Naive thymus-derived CD4-positive, alpha-beta T cell (primary cell): ENCODE data around the gene PAQR5. TPM values are rescaled to one million over a fixed set of nuclear protein-coding genes. Genes with fewer than 3 reads are reported as not detected.

ENCODE experiments used
- ATAC-seq: fragments of 150-1000 bp; cut with Tn5 transposase; 2 replicates; pipeline ENCODE4 v1.10.0; 2021; ENCODE audit warnings: mild to moderate bottlenecking, moderate library complexity
- CTCF ChIA-PET: fragments of 350-600 bp; sonication (Branson Sonifier 250); formaldehyde crosslinking; loops from one replicate; lab custom pipeline; 2021; ENCODE audit warnings: antibody characterized with exemption; lab: Charles Lee
- POLR2A ChIA-PET: fragments of 350-600 bp; sonication (Branson Sonifier 250); formaldehyde crosslinking; loops from one replicate; lab custom pipeline; 2021; ENCODE audit warnings: antibody characterized with exemption, inconsistent platforms; lab: Charles Lee
- DNase-seq, 9 donors: peaks; one replicate each; pipeline versions ENCODE4 v3.0.0 to v3.0.0-alpha.2; 2020 to 2022; ENCODE audit warnings: mixed read lengths in 1 of 9
- H3K27ac ChIP-seq: one replicate; pipeline ENCODE4 v1.7.0; 2013; ENCODE audit warnings: mild to moderate bottlenecking, low read depth, low read length, moderate library complexity
- H3K27me3 ChIP-seq, 2 donors: one replicate each; pipeline ENCODE4 v1.7.0; 2013; ENCODE audit warnings: low read length in 2 of 2, mild to moderate bottlenecking in 2 of 2, moderate library complexity in 2 of 2; ENCODE audit not compliant: control insufficient read depth in 2 of 2, insufficient read depth in 2 of 2
- H3K36me3 ChIP-seq, 3 experiments: 1 replicate in 2 of 3; 2 replicates in 1 of 3; pipeline ENCODE4 v1.7.0; 2013; ENCODE audit warnings: low read length in 3 of 3, mild to moderate bottlenecking in 3 of 3, moderate library complexity in 1 of 3; ENCODE audit not compliant: insufficient read depth in 3 of 3, control insufficient read depth in 2 of 3
- H3K4me1 ChIP-seq, 2 donors: one replicate each; pipeline ENCODE4 v1.7.0; 2013; ENCODE audit warnings: low read length in 2 of 2, mild to moderate bottlenecking in 2 of 2, moderate library complexity in 1 of 2; ENCODE audit not compliant: control insufficient read depth in 2 of 2, insufficient read depth in 2 of 2
- H3K4me3 ChIP-seq: 2 replicates; pipeline ENCODE4 v1.7.0; 2013; ENCODE audit warnings: mild to moderate bottlenecking, low read length
- H3K9me3 ChIP-seq, 3 experiments: 1 replicate in 2 of 3; 2 replicates in 1 of 3; pipeline ENCODE4 v1.7.0; 2013; ENCODE audit warnings: low read length in 3 of 3; ENCODE audit not compliant: control insufficient read depth in 2 of 3
- H3K27ac Mint-ChIP-seq, 9 donors: one replicate each; pipeline ENCODE4 v1.8.0; 2020 to 2022; ENCODE audit warnings: mixed read lengths in 9 of 9, mild to moderate bottlenecking in 8 of 9, moderate library complexity in 5 of 9, inconsistent platforms in 2 of 9
- H3K27me3 Mint-ChIP-seq, 5 donors: one replicate each; pipeline ENCODE4 v1.8.0; 2021 to 2022; ENCODE audit warnings: mixed read lengths in 5 of 5, mild to moderate bottlenecking in 1 of 5
- H3K36me3 Mint-ChIP-seq, 5 donors: one replicate each; pipeline ENCODE4 v1.8.0; 2020 to 2022; ENCODE audit warnings: mixed read lengths in 5 of 5, mild to moderate bottlenecking in 3 of 5, inconsistent platforms in 1 of 5
- H3K4me1 Mint-ChIP-seq, 7 donors: one replicate each; pipeline ENCODE4 v1.8.0; 2020 to 2022; ENCODE audit warnings: mixed read lengths in 7 of 7, mild to moderate bottlenecking in 3 of 7, inconsistent platforms in 1 of 7
- H3K4me3 Mint-ChIP-seq, 10 donors: one replicate each; pipeline ENCODE4 v1.8.0; 2020 to 2022; ENCODE audit warnings: mild to moderate bottlenecking in 10 of 10, mixed read lengths in 10 of 10, moderate library complexity in 6 of 10, inconsistent platforms in 2 of 10
- H3K9me3 Mint-ChIP-seq, 11 donors: one replicate each; pipeline ENCODE4 v1.8.0; 2020 to 2022; ENCODE audit warnings: mixed read lengths in 11 of 11, mild to moderate bottlenecking in 4 of 11, inconsistent platforms in 1 of 11, moderate library complexity in 1 of 11
- intact Hi-C, 2 donors: fragments of 100-400 bp; cut with micrococcal nuclease; formaldehyde crosslinking; loops; one replicate each; pipeline ENCODE4 v1.15.1; 2023
- polyA plus RNA-seq, 2 donors: library from polyadenylated mRNA; unstranded; fragments of 300-500 nt; fragmentation: Illumina TruSeq; gene quantifications; one replicate each; pipeline ENCODE4 v1.2.3, GENCODE V29; 2021
- total RNA-seq, 6 experiments: library from RNA in 5 of 6; stranded (reverse) in 5 of 6; gene quantifications; 1 replicate in 5 of 6; 2 replicates in 1 of 6; pipeline ENCODE4 v1.2.3 and lab custom pipeline; 2021 to 2026

The PAQR5 gene
- total and polyA plus RNA-seq, 7 experiments from 2014 or later, result 0.11 TPM; not detected in 6

- no peak for ATAC-seq
- POLR2A ChIA-PET, result no interaction called here
- H3K4me3 ChIP-seq, result no peak overlapping the region
- H3K36me3 Mint-ChIP-seq, result peaks cover 0 to 12% (median 0%) of the 10 kb centered on the region in 5 donors
- no peaks in the 10 kb centered on the region for H3K9me3 ChIP-seq
- no peak for DNase-seq
- peaks cover 0 to 5% (median 0%) of the 10 kb centered on the region in 7 donors for H3K4me1 Mint-ChIP-seq
- H3K36me3 ChIP-seq, result no peaks in the 10 kb centered on the region
- peaks cover 22 to 53% (median 40%) of the 10 kb centered on the region in 5 donors for H3K27me3 Mint-ChIP-seq
- H3K4me3 Mint-ChIP-seq, result no peak overlapping the region
- H3K27me3 ChIP-seq, result no peaks in the 10 kb centered on the region
- no peak overlapping the region for H3K27ac ChIP-seq
- intact Hi-C loops, result no loop called here
- no peaks in the 10 kb centered on the region for H3K4me1 ChIP-seq
- H3K27ac Mint-ChIP-seq, result no peak overlapping the region
- peaks cover 0 to 7% (median 0%) of the 10 kb centered on the region in 11 donors for H3K9me3 Mint-ChIP-seq
- CTCF ChIA-PET, result no interaction called here
Measured at GRCh38 chr15:69305204-69305931, 6.7 kb downstream of the PAQR5 start.

GRCh38 chr15:69305933-69306568 is 7.3 kb downstream of the PAQR5 start:
- no peak overlapping the region for H3K27ac Mint-ChIP-seq
- no peaks in the 10 kb centered on the region for H3K27me3 ChIP-seq
- ChIA-PET CTCF (no interaction called here), POLR2A (no interaction called here)
- H3K9me3 ChIP-seq, result no peaks in the 10 kb centered on the region
- H3K27ac ChIP-seq, result no peak overlapping the region
- H3K4me1 Mint-ChIP-seq, result peaks cover 0 to 5% (median 0%) of the 10 kb centered on the region in 7 donors
- intact Hi-C loops, result no loop called here
- peaks cover 0 to 7% (median 0%) of the 10 kb centered on the region in 11 donors for H3K9me3 Mint-ChIP-seq
- no peak overlapping the region for H3K4me3 ChIP-seq
- no peak overlapping the region for H3K4me3 Mint-ChIP-seq
- peaks cover 20 to 46% (median 33%) of the 10 kb centered on the region in 5 donors for H3K27me3 Mint-ChIP-seq
- no peaks in the 10 kb centered on the region for H3K36me3 ChIP-seq
- ATAC-seq, result no peak
- peaks cover 0 to 12% (median 0%) of the 10 kb centered on the region in 5 donors for H3K36me3 Mint-ChIP-seq
- DNase-seq, result no peak
- H3K4me1 ChIP-seq, result no peaks in the 10 kb centered on the region

- CTCF ChIA-PET, result no interaction called here
Measured at GRCh38 chr15:69307939-69308338, 9.2 kb downstream of the PAQR5 start.

GRCh38 chr15:69308949-69309348 is 10.2 kb downstream of the PAQR5 start:
- H3K9me3 Mint-ChIP-seq, result peaks cover 0 to 5% (median 0%) of the 10 kb centered on the region in 11 donors
- no peak overlapping the region for H3K4me3 ChIP-seq
- ChIA-PET POLR2A (no interaction called here), CTCF (interaction anchor here (0.6 kb wide), 1 partner anchor 1760 kb away, joined by 3 read pairs; no protein-coding TSS in a partner anchor)
- intact Hi-C loops, result no loop called here
- H3K27ac Mint-ChIP-seq, result no peak overlapping the region
- no peaks in the 10 kb centered on the region for H3K27me3 ChIP-seq
- H3K9me3 ChIP-seq, result no peaks in the 10 kb centered on the region
- peaks cover 0 to 8% (median 0%) of the 10 kb centered on the region in 5 donors for H3K36me3 Mint-ChIP-seq
- H3K4me1 Mint-ChIP-seq, result peaks cover 0 to 4% (median 0%) of the 10 kb centered on the region in 7 donors
- H3K36me3 ChIP-seq, result no peaks in the 10 kb centered on the region
- H3K27ac ChIP-seq, result no peak overlapping the region
- H3K4me3 Mint-ChIP-seq, result no peak overlapping the region
- DNase-seq (no peak), ATAC-seq (no peak)
- H3K27me3 Mint-ChIP-seq, result peaks cover 2 to 24% (median 12%) of the 10 kb centered on the region in 5 donors
- no peaks in the 10 kb centered on the region for H3K4me1 ChIP-seq

More at GRCh38 chr15:69307939-69308338, 9.2 kb downstream of the PAQR5 start:
- Histone ChIP-seq H3K9me3 (no peaks in the 10 kb centered on the region), H3K4me1 (no peaks in the 10 kb centered on the region), H3K4me3 (no peak overlapping the region), H3K36me3 (no peaks in the 10 kb centered on the region), H3K27me3 (no peaks in the 10 kb centered on the region), H3K27ac (no peak overlapping the region)
- Mint-ChIP-seq H3K4me1 (peaks cover 0 to 1% (median 0%) of the 10 kb centered on the region in 7 donors), H3K36me3 (peaks cover 0 to 8% (median 0%) of the 10 kb centered on the region in 5 donors), H3K27me3 (peaks cover 3 to 31% (median 14%) of the 10 kb centered on the region in 5 donors), H3K27ac (no peak overlapping the region), H3K4me3 (no peak overlapping the region), H3K9me3 (peaks cover 0 to 5% (median 0%) of the 10 kb centered on the region in 11 donors)
- POLR2A ChIA-PET, result no interaction called here
- intact Hi-C loops, result no loop called here
- DNase-seq (no peak), ATAC-seq (no peak)

- no peak for DNase-seq
- Histone ChIP-seq H3K27me3 (no peaks in the 10 kb centered on the region), H3K4me3 (no peak overlapping the region), H3K9me3 (no peaks in the 10 kb centered on the region), H3K27ac (no peak overlapping the region), H3K4me1 (no peaks in the 10 kb centered on the region), H3K36me3 (no peaks in the 10 kb centered on the region)
- ATAC-seq, result no peak
- H3K9me3 Mint-ChIP-seq, result peaks cover 0 to 5% (median 0%) of the 10 kb centered on the region in 11 donors
- H3K4me1 Mint-ChIP-seq, result peaks cover 0 to 4% (median 0%) of the 10 kb centered on the region in 7 donors
- ChIA-PET POLR2A (no interaction called here), CTCF (no interaction called here)
- H3K27me3 Mint-ChIP-seq, result peaks cover 2 to 28% (median 16%) of the 10 kb centered on the region in 5 donors
- H3K36me3 Mint-ChIP-seq, result peaks cover 0 to 8% (median 0%) of the 10 kb centered on the region in 5 donors
- H3K4me3 Mint-ChIP-seq, result no peak overlapping the region
- no peak overlapping the region for H3K27ac Mint-ChIP-seq
- intact Hi-C loops, result no loop called here
Measured at GRCh38 chr15:69311319-69311721, 12.6 kb downstream of the PAQR5 start.

- H3K4me3 Mint-ChIP-seq, result no peak overlapping the region
- Histone ChIP-seq H3K27ac (no peak overlapping the region), H3K27me3 (no peaks in the 10 kb centered on the region), H3K9me3 (no peaks in the 10 kb centered on the region), H3K36me3 (no peaks in the 10 kb centered on the region), H3K4me1 (no peaks in the 10 kb centered on the region), H3K4me3 (no peak overlapping the region)
- no peaks in the 10 kb centered on the region for H3K9me3 Mint-ChIP-seq
- intact Hi-C loops, result no loop called here
- DNase-seq, result no peak
- ATAC-seq, result peak; percentile 24
- H3K27me3 Mint-ChIP-seq, result peaks cover 2 to 23% (median 10%) of the 10 kb centered on the region in 5 donors
- peaks cover 0 to 4% (median 0%) of the 10 kb centered on the region in 7 donors for H3K4me1 Mint-ChIP-seq
- no peak overlapping the region for H3K27ac Mint-ChIP-seq
- ChIA-PET POLR2A (no interaction called here), CTCF (no interaction called here)
- no peaks in the 10 kb centered on the region for H3K36me3 Mint-ChIP-seq
Measured at GRCh38 chr15:69313432-69314000, 14.8 kb downstream of the PAQR5 start.
